C4-2B (cell line): ENCODE results near the gene NR3C1.

ENCODE experiments used
- CTCF ChIP-seq: fragments of 450-650 bp; conservative IDR thresholded peaks from 2 replicates; pipeline ENCODE4 v1.5.1; 2017; ENCODE audit warnings: mild to moderate bottlenecking
- ZFX ChIP-seq: fragments of 450-650 bp; IDR thresholded peaks from 2 replicates; pipeline ENCODE4 v1.6.1; 2017

- TF ChIP-seq CTCF (no peak), ZFX (no peak)
Observed at GRCh38 chr5:143308731-143309130, 94.8 kb downstream of the NR3C1 start.
